Fibroblast of skin of abdomen (primary cell): ENCODE results near the gene DZIP1.

Experiments
- DNase-seq: peaks from one replicate; pipeline ENCODE4 v3.0.0-alpha.2; 2013

The DZIP1 gene

GRCh38 chr13:95547531-95548167 is 96.9 kb downstream of the DZIP1 start:
- no peak for DNase-seq

DNA sequence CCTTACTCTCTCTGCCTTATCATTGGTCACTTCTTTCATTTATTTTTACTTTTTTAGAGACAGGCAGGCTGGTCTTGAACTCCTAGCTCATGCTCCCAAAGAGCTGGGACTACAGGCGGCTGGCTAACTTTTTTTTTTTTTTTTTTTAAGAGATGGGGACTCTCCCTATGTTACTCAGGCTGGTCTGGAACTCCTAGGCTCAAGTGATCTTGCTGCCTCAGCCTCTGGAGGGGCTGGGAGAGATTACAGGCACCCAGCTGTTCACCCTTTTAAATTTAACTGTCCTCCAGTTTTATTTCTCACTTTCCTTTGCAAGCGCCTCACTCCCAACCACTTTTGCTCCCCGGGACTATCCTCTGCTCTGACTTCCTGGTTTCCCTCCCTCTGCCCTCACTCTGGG is 97.6 kb downstream of the DZIP1 start:
- DNase-seq = no peak

GRCh38 chr13:95544293-95544692 is 100.2 kb downstream of the DZIP1 start:
- no peak for DNase-seq

DNA sequence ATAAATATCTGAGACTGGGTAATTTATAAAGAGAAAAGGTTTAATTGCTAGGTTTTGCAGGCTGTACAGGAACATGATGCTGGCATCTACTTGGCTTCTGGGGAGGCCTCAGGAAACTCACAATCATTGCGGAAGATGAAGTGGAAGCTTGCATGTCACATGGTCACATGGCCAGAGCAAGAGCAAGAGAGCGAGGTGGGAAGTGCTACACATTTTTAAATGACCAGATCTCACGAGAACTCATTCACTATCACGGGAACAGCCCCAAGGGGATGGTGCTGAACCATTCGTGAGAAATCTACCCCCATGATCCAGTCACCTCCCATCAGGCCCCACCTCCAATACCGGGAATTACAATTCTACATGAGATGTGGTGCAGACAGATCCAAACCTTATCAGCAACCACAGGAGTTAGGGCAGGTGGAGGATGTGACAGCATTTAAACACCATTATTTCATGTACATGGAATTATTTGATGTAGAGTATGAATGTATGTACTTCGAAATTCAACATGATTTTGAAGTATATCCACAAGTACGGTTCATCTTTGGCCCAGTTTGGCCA is 102.5 kb downstream of the DZIP1 start:
- DNase-seq = no peak

- DNase-seq = no peak
Observed at GRCh38 chr13:95541308-95541707, 103.2 kb downstream of the DZIP1 start.

- no peak for DNase-seq
Observed at GRCh38 chr13:95540888-95541287, 103.6 kb downstream of the DZIP1 start.

- peak; percentile 24 for DNase-seq
Observed at GRCh38 chr13:95536632-95537241, 107.8 kb downstream of the DZIP1 start.

GRCh38 chr13:95535243-95535642 is 109.3 kb downstream of the DZIP1 start:
- DNase-seq = peak; percentile 67

DNA sequence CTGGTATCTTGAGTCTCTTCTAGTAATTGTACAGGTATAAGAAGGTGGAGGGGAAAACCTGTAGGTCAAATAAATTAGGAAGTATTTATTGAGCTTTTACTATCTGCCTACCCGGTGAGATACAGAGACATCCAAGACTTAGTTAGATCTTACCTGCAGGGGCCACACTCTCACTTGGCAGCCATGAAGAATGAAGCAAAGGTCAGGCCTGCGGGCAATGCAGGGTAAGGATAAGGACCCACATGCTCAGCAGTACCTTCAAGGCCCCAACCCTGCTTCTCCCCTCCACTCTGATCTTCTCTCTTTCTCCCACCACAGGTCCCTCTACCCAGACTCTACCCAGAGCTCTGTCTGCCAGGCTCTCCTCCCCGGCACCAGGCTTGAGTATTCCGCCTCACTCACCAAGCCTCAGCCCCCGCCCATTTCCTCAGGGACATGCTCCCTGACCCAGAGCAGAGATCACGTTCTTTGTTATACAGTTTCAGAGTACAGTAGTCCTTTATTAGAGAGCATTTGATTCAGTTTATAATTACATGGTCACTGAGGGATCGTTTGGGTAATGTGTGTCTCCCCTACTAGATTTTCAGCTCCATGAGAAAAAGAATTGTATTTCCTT is 110.9 kb downstream of the DZIP1 start:
- DNase-seq = no peak

DNA sequence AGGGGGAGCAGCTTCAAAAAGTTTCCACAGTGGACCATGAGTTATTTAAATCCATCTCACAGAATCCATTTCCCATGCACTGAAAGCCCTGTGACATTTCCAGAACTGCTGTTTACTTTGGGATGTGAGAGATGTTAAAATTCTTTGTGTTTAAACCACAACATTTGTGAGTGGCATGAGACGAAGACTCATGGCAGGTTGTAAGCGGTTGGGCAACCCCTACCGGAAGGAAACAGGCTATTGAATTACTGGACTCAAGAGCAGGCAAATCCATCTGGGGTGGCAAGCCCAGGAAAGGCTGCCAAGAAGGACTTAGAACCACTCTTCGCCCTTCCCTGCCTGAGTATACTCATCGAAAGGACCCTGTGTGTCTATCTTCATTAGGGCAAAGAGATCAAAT is 114.3 kb downstream of the DZIP1 start:
- no peak for DNase-seq
